Stimulated activated CD4-positive, alpha-beta T cell treated with anti-CD3 and anti-CD28 coated beads, TNF-alpha, amount 100 ng/mL, for 24 hours (primary cell): ENCODE measurements around the gene IGFBPL1.
"Not testable (repeated sequence)": the region's sequence is repeated elsewhere in the genome, so short reads cannot be mapped to it uniquely, and the experiment has no call there.

Experiments
- DNase-seq, 3 experiments: peaks; one replicate each; pipeline ENCODE4 v3.0.0-alpha.2; 2020; ENCODE audit warnings: low read depth in 3 of 3

The IGFBPL1 gene

GRCh38 chr9:38423973-38424843, at the start of gene IGFBPL1:
Gene IGFBPL1, minus strand, starts transcription at chr9:38424454. Its CDS starts 30 bp downstream, at chr9:38424424.
- DNase-seq, result peak in 1 of 3 experiments; percentile 28

- not testable (repeated sequence) for DNase-seq
Measured at GRCh38 chr9:38472583-38473249, 48.5 kb upstream of the IGFBPL1 start.

GRCh38 chr9:38467404-38467803, 43.1 kb upstream of the IGFBPL1 start:
- no peak for DNase-seq

GRCh38 chr9:38453835-38454234, 29.6 kb upstream of the IGFBPL1 start:
- no peak for DNase-seq

- no peak for DNase-seq
Measured at GRCh38 chr9:38451162-38451561, 26.9 kb upstream of the IGFBPL1 start.

GRCh38 chr9:38447703-38448102, 23.4 kb upstream of the IGFBPL1 start:
- no peak for DNase-seq

- DNase-seq, result no peak
Measured at GRCh38 chr9:38445154-38446043, 21.1 kb upstream of the IGFBPL1 start.

- no peak for DNase-seq
Measured at GRCh38 chr9:38443597-38443996, 19.3 kb upstream of the IGFBPL1 start.

- no peak for DNase-seq
Measured at GRCh38 chr9:38443181-38443580, 18.9 kb upstream of the IGFBPL1 start.

GRCh38 chr9:38442473-38443096, 18.3 kb upstream of the IGFBPL1 start:
- DNase-seq, result no peak

GRCh38 chr9:38441347-38442085, 17.3 kb upstream of the IGFBPL1 start:
- no peak for DNase-seq

GRCh38 chr9:38440516-38440915, 16.3 kb upstream of the IGFBPL1 start:
- DNase-seq, result no peak

- DNase-seq, result no peak
Measured at GRCh38 chr9:38439916-38440301, 15.7 kb upstream of the IGFBPL1 start.

GRCh38 chr9:38439291-38439915, 15.1 kb upstream of the IGFBPL1 start:
- no peak for DNase-seq

GRCh38 chr9:38437193-38437823, 13.1 kb upstream of the IGFBPL1 start:
- DNase-seq, result no peak

- no peak for DNase-seq
Measured at GRCh38 chr9:38436708-38437107, 12.5 kb upstream of the IGFBPL1 start.

GRCh38 chr9:38435521-38435920, 11.3 kb upstream of the IGFBPL1 start:
- no peak for DNase-seq

GRCh38 chr9:38434853-38435252, 10.6 kb upstream of the IGFBPL1 start:
- no peak for DNase-seq

GRCh38 chr9:38434365-38434764, 10.1 kb upstream of the IGFBPL1 start:
- DNase-seq, result no peak

GRCh38 chr9:38432922-38433510, 8.8 kb upstream of the IGFBPL1 start:
- no peak for DNase-seq
